Nucleus accumbens (tissue), 56 donors: Measurements from ENCODE around the gene NIPAL1.

Source experiments
- DNase-seq, 56 donors: peaks; one replicate each; lab custom pipeline; 2025; lab: John Stamatoyannopoulos, UW

Gene NIPAL1

GRCh38 chr4:48024522-48024921 lies 8.0 kb downstream of the NIPAL1 start:
- DNase-seq: no peak

GRCh38 chr4:48025005-48025404 lies 8.4 kb downstream of the NIPAL1 start:
- DNase-seq: no peak

DNA sequence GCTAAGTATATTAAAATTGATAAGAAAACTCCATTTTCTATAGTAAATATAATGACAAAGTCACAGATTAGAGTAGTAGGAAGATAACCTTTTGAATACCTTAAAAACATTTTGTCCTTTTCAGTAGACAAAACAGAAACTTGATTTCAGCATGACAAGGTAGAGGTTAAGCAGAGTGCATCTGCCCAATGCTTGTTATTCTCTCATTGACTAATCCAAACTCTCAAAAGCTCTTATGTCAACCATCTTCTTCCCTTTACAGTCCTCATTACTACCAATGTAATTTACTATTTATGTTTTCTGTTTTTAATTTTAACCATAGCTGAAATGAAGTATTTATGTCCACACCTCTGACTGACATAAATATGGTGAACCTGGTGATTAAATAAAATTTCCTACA lies 11.1 kb downstream of the NIPAL1 start:
- no peak for DNase-seq

GRCh38 chr4:48028696-48029095 lies 12.1 kb downstream of the NIPAL1 start:
- no peak for DNase-seq

DNA sequence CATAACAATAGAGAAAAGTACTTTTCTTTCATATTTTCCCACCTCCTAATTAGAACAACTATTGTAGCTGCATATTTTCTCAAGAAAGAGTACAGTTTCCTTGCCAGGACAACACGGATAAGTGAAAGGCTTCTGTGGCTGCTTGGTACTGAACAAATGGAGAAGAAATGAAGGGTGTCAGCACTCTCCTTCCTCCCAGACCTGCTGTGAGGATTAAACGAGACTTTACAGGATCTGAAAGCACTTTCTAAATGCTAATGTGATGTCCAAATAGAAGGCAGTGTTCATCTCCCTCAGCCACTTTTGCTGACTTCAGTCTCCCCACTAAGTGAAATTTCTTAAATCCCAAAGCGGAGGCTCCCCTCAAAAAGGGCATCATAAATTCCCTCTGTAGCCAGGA lies 13.9 kb downstream of the NIPAL1 start:
- no peak for DNase-seq

- DNase-seq: no peak
These were observed 15.4 kb downstream of the NIPAL1 start for GRCh38 chr4:48031802-48032525.

DNA sequence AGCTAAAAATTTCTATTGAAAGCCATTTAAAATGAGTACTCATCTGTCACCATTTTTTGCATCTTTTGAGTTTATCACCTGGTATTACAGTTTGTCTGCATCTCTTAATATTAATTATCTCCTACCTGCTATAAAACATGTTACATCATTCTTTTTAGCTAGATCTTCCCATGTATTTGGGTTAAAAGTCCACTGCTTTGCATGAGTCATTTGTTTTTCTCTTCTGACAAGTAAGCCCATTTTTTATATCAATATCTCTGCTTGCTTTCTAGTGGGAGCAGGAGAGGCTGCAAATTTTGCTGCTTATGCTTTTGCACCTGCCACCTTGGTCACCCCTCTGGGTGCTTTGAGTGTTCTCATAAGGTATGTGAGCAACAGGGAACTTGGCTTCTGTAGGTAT lies 16.1 kb downstream of the NIPAL1 start:
- no peak for DNase-seq

- DNase-seq: no peak
These were observed 16.8 kb downstream of the NIPAL1 start for GRCh38 chr4:48033412-48033811.

GRCh38 chr4:48033825-48034413 lies 17.3 kb downstream of the NIPAL1 start:
- DNase-seq: peak in 1 of 56 donors; percentile 8

- DNase-seq: no peak
These were observed 19.4 kb downstream of the NIPAL1 start for GRCh38 chr4:48035952-48036351.

DNA sequence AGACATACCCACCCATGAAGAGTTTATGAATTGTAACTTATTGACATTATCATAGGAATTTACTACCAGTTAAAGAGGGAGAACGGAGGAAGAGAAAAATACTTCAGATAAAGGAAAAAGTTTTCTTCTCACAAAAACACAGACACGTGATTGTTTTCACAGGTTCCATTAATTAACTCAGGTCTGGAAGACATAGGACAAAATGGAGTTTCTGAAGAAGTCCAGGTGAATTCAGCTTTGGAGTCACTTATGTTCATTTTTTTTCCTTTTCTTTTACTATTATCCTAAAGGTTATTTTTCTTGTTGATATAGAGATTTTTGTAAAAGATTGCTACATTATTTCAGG lies 20.5 kb downstream of the NIPAL1 start:
- DNase-seq: no peak

- no peak for DNase-seq
These were observed 22.1 kb downstream of the NIPAL1 start for GRCh38 chr4:48038666-48039065.

- DNase-seq: no peak
These were observed 23.0 kb downstream of the NIPAL1 start for GRCh38 chr4:48039561-48039960.

GRCh38 chr4:48041535-48042137 lies 25.1 kb downstream of the NIPAL1 start:
- DNase-seq: no peak

DNA sequence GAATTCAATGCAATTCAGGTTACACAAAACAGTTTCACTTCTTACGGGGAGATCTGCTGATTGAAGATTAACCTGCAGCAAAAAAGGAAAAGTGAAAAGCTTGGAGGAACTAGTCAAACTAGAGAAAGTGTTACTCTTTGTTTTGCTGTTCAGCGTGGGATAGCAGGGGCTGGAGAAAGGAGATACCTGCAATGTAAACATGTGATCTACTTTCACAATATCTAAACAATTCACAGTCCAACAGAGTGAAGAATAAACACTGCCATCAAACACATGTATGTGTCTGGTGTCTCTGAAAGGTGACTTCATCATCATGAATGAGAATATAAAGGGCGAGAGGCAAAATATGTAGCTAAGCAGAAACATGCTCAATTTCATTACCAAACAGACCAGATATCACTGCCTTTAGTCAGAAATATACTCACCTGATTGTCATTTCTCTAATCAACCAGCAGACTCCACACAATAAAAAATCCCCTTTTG lies 26.4 kb downstream of the NIPAL1 start:
- DNase-seq: no peak

- DNase-seq: no peak
These were observed 26.9 kb downstream of the NIPAL1 start for GRCh38 chr4:48043504-48043903.

- no peak for DNase-seq
These were observed 27.7 kb downstream of the NIPAL1 start for GRCh38 chr4:48044298-48044697.

- no peak for DNase-seq
These were observed 29.5 kb downstream of the NIPAL1 start for GRCh38 chr4:48046059-48046458.

DNA sequence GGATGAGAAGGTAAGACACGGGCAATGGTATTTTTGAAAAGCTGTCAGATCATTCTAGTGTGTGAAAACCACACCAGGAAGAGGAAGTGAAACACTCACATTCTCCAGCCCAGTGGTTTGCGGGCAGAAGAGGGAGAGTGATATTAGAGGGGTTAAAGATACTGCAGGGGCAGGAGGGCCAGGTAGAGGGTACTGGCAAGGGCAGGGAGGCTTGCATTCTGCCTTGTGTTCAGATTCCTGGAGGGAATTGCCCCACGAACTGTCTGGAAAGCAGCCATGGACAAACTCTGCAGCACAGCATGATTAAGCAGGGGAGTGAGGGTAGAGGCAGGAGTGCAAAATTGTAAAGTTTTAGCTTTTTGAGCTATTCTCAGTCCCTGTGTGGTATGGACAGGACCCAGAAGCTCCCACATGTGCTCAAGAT lies 30.9 kb downstream of the NIPAL1 start:
- DNase-seq: no peak

DNA sequence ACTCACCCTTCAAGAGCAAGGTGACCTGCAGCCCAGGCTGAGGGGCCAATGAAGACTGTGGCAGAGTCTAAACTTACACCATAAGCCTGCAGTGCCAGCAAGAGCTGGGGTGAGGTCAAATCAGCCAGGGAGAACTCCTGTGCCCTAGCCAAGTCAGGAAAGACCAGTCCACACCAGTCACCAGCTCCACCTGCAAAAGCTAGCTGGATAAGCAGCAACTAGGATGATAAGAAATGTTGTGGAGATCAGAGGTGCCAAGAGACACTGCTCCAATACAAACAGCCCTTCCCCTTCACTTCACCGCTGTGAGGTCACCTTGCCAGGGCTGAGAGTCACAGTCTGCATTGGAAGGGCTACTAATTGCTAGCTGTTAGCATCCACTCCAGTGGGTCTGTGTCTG lies 31.3 kb downstream of the NIPAL1 start:
- DNase-seq: no peak

DNA sequence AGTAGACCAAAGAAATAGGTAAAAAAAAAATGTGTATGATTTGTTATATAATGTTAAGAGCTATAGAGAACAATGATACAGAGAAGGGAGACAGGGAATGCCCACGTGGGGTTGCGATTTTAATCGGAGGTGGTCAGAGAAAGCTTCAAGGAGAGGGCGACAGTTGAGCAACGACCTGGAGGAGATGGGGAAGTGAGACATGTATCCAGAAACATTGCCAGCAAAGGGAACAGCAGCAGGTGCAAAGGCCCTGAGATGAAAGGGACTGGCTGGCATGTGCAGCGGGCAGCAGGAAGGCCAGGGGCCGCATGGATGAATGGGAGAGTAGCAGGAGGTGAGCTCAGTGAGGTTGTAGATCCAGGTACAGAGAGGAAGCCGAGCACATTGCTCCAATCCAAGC lies 32.9 kb downstream of the NIPAL1 start:
- DNase-seq: no peak

- no peak for DNase-seq
These were observed 34.5 kb downstream of the NIPAL1 start for GRCh38 chr4:48051078-48051477.
